ENCODE data around the gene C1orf74. TPM values are rescaled to one million over a fixed set of nuclear protein-coding genes. Genes with fewer than 3 reads are reported as not detected.

The C1orf74 gene
- total RNA-seq, 1 experiment from 2014 or later: 4.6 TPM

DNA sequence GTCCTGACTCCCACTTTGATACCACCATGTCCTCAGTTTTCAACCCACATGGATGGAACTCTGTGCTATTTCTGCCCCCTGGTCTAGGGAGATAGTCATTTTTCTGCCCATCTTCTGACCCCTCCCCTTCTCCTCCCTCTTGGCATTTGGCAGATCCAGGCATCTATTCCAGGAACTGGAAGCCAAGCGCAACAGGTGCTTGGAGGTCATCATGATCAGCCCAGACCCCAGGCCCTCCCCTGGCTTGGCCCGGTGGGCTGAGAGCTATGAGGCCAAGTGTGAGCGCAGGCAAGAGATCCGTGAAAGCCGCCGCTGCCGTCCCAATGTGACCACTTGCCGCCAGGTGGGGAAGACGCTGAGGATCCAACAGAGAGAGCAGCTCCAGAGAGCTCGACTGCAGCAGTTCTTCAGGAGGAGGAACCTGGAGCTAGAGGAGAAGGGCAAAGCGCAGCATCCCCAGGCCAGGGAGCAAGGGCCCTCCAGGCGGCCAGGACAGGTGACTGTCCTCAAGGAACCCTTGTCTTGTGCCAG, 24.5 kb downstream of the C1orf74 start:
- POLR2A ChIA-PET: interaction anchor here (1.0 kb wide), 1 partner anchor 46 kb away, joined by 4 read pairs; the partner anchor contains the start of gene IRF6
- Mint-ChIP-seq H3K27me3 (ENCODE audit: low read depth) (peaks cover 12% of the 10 kb centered on the region; the same call in 1 of the 2 replicates), H3K36me3 (no peaks in the 10 kb centered on the region), H3K4me1 (no peaks in the 10 kb centered on the region), H3K4me3 (no peak overlapping the region), H3K9me3 (no peaks in the 10 kb centered on the region), H3K27ac (no peak overlapping the region)
- no peak for DNase-seq (ENCODE audit: low spot score)
- no peak; the same call in 1 of the 2 replicates for ATAC-seq
- TF ChIP-seq, protein P1, sequence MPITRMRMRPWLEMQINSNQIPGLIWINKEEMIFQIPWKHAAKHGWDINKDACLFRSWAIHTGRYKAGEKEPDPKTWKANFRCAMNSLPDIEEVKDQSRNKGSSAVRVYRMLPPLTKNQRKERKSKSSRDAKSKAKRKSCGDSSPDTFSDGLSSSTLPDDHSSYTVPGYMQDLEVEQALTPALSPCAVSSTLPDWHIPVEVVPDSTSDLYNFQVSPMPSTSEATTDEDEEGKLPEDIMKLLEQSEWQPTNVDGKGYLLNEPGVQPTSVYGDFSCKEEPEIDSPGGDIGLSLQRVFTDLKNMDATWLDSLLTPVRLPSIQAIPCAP (CRISPR knock-in tag; IDR thresholded peaks at IDR 0.05): no peak
- no peak for TF ChIP-seq TEAD1 (CRISPR knock-in tag; IDR thresholded peaks at IDR 0.05)
- TF ChIP-seq, protein P2, sequence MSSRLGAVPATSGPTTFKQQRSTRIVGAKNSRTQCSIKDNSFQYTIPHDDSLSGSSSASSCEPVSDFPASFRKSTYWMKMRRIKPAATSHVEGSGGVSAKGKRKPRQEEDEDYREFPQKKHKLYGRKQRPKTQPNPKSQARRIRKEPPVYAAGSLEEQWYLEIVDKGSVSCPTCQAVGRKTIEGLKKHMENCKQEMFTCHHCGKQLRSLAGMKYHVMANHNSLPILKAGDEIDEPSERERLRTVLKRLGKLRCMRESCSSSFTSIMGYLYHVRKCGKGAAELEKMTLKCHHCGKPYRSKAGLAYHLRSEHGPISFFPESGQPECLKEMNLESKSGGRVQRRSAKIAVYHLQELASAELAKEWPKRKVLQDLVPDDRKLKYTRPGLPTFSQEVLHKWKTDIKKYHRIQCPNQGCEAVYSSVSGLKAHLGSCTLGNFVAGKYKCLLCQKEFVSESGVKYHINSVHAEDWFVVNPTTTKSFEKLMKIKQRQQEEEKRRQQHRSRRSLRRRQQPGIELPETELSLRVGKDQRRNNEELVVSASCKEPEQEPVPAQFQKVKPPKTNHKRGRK (CRISPR knock-in tag; IDR thresholded peaks at IDR 0.05; ENCODE audit: borderline replicate concordance): no peak
- TF ChIP-seq TP53 (CRISPR knock-in tag; IDR thresholded peaks at IDR 0.05): no peak
- TF ChIP-seq TEAD4 (CRISPR knock-in tag; IDR thresholded peaks at IDR 0.05): no peak
- TF ChIP-seq, protein P3, sequence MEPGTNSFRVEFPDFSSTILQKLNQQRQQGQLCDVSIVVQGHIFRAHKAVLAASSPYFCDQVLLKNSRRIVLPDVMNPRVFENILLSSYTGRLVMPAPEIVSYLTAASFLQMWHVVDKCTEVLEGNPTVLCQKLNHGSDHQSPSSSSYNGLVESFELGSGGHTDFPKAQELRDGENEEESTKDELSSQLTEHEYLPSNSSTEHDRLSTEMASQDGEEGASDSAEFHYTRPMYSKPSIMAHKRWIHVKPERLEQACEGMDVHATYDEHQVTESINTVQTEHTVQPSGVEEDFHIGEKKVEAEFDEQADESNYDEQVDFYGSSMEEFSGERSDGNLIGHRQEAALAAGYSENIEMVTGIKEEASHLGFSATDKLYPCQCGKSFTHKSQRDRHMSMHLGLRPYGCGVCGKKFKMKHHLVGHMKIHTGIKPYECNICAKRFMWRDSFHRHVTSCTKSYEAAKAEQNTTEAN (CRISPR knock-in tag; IDR thresholded peaks at IDR 0.05): no peak
- no peak for TF ChIP-seq MXD4 (CRISPR knock-in tag; IDR thresholded peaks at IDR 0.05; ENCODE audit: borderline replicate concordance)
- no peak for TF ChIP-seq OVOL2 (CRISPR knock-in tag; IDR thresholded peaks at IDR 0.05; ENCODE audit: borderline replicate concordance)
- TF ChIP-seq NFE2L1 (CRISPR knock-in tag; IDR thresholded peaks at IDR 0.05): no peak
- TF ChIP-seq, protein P4, sequence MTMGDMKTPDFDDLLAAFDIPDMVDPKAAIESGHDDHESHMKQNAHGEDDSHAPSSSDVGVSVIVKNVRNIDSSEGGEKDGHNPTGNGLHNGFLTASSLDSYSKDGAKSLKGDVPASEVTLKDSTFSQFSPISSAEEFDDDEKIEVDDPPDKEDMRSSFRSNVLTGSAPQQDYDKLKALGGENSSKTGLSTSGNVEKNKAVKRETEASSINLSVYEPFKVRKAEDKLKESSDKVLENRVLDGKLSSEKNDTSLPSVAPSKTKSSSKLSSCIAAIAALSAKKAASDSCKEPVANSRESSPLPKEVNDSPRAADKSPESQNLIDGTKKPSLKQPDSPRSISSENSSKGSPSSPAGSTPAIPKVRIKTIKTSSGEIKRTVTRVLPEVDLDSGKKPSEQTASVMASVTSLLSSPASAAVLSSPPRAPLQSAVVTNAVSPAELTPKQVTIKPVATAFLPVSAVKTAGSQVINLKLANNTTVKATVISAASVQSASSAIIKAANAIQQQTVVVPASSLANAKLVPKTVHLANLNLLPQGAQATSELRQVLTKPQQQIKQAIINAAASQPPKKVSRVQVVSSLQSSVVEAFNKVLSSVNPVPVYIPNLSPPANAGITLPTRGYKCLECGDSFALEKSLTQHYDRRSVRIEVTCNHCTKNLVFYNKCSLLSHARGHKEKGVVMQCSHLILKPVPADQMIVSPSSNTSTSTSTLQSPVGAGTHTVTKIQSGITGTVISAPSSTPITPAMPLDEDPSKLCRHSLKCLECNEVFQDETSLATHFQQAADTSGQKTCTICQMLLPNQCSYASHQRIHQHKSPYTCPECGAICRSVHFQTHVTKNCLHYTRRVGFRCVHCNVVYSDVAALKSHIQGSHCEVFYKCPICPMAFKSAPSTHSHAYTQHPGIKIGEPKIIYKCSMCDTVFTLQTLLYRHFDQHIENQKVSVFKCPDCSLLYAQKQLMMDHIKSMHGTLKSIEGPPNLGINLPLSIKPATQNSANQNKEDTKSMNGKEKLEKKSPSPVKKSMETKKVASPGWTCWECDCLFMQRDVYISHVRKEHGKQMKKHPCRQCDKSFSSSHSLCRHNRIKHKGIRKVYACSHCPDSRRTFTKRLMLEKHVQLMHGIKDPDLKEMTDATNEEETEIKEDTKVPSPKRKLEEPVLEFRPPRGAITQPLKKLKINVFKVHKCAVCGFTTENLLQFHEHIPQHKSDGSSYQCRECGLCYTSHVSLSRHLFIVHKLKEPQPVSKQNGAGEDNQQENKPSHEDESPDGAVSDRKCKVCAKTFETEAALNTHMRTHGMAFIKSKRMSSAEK (CRISPR knock-in tag; IDR thresholded peaks at IDR 0.05; ENCODE audit: borderline replicate concordance): no peak
- TF ChIP-seq JUN (CRISPR knock-in tag; IDR thresholded peaks at IDR 0.05): no peak
- TF ChIP-seq, protein P5, sequence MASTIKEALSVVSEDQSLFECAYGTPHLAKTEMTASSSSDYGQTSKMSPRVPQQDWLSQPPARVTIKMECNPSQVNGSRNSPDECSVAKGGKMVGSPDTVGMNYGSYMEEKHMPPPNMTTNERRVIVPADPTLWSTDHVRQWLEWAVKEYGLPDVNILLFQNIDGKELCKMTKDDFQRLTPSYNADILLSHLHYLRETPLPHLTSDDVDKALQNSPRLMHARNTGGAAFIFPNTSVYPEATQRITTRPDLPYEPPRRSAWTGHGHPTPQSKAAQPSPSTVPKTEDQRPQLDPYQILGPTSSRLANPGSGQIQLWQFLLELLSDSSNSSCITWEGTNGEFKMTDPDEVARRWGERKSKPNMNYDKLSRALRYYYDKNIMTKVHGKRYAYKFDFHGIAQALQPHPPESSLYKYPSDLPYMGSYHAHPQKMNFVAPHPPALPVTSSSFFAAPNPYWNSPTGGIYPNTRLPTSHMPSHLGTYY (CRISPR knock-in tag; IDR thresholded peaks at IDR 0.05): no peak
- TF ChIP-seq, protein P6, sequence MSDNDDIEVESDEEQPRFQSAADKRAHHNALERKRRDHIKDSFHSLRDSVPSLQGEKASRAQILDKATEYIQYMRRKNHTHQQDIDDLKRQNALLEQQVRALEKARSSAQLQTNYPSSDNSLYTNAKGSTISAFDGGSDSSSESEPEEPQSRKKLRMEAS (CRISPR knock-in tag; IDR thresholded peaks at IDR 0.05): no peak
- no peak for TF ChIP-seq ESRRA (CRISPR knock-in tag; IDR thresholded peaks at IDR 0.05; ENCODE audit: borderline replicate concordance)
- TF ChIP-seq, protein P7, sequence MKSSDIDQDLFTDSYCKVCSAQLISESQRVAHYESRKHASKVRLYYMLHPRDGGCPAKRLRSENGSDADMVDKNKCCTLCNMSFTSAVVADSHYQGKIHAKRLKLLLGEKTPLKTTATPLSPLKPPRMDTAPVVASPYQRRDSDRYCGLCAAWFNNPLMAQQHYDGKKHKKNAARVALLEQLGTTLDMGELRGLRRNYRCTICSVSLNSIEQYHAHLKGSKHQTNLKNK (CRISPR knock-in tag; IDR thresholded peaks at IDR 0.05): no peak
- no peak for TF ChIP-seq SOX15 (CRISPR knock-in tag; IDR thresholded peaks at IDR 0.05)
- TF ChIP-seq, protein P8, sequence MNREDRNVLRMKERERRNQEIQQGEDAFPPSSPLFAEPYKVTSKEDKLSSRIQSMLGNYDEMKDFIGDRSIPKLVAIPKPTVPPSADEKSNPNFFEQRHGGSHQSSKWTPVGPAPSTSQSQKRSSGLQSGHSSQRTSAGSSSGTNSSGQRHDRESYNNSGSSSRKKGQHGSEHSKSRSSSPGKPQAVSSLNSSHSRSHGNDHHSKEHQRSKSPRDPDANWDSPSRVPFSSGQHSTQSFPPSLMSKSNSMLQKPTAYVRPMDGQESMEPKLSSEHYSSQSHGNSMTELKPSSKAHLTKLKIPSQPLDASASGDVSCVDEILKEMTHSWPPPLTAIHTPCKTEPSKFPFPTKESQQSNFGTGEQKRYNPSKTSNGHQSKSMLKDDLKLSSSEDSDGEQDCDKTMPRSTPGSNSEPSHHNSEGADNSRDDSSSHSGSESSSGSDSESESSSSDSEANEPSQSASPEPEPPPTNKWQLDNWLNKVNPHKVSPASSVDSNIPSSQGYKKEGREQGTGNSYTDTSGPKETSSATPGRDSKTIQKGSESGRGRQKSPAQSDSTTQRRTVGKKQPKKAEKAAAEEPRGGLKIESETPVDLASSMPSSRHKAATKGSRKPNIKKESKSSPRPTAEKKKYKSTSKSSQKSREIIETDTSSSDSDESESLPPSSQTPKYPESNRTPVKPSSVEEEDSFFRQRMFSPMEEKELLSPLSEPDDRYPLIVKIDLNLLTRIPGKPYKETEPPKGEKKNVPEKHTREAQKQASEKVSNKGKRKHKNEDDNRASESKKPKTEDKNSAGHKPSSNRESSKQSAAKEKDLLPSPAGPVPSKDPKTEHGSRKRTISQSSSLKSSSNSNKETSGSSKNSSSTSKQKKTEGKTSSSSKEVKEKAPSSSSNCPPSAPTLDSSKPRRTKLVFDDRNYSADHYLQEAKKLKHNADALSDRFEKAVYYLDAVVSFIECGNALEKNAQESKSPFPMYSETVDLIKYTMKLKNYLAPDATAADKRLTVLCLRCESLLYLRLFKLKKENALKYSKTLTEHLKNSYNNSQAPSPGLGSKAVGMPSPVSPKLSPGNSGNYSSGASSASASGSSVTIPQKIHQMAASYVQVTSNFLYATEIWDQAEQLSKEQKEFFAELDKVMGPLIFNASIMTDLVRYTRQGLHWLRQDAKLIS (CRISPR knock-in tag; IDR thresholded peaks at IDR 0.05; ENCODE audit: borderline replicate concordance): no peak
- TF ChIP-seq, protein P9, sequence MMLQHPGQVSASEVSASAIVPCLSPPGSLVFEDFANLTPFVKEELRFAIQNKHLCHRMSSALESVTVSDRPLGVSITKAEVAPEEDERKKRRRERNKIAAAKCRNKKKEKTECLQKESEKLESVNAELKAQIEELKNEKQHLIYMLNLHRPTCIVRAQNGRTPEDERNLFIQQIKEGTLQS (CRISPR knock-in tag; conservative IDR thresholded peaks at IDR 0.05): no peak
- TF ChIP-seq, protein P10, sequence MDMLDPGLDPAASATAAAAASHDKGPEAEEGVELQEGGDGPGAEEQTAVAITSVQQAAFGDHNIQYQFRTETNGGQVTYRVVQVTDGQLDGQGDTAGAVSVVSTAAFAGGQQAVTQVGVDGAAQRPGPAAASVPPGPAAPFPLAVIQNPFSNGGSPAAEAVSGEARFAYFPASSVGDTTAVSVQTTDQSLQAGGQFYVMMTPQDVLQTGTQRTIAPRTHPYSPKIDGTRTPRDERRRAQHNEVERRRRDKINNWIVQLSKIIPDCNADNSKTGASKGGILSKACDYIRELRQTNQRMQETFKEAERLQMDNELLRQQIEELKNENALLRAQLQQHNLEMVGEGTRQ (CRISPR knock-in tag; IDR thresholded peaks at IDR 0.05): no peak
- CTCF ChIA-PET: interaction anchor here (3.8 kb wide), 1 partner anchor 12 kb away, joined by 15 read pairs; no protein-coding TSS in a partner anchor

Measured in WTC11 (cell line).